Lung (tissue), 12 donors: Measurements from ENCODE around the gene CD33. TPM values are rescaled to one million over a fixed set of nuclear protein-coding genes. Genes with fewer than 3 reads are reported as not detected.

Experiments
- ATAC-seq: fragments of 200-7000 bp; cut with Tn5 transposase; one replicate; pipeline ENCODE4 v1.9.1; 2020; ENCODE audit warnings: moderate number of reproducible peaks; ENCODE audit not compliant: insufficient read depth, low FRiP score
- DNase-seq, 3 donors: peaks; one replicate each; pipeline ENCODE4 v3.0.0-alpha.2; 2013 to 2017
- H3K27ac ChIP-seq, 2 donors: one replicate each; pipeline ENCODE4 v1.5.1; 2013; ENCODE audit warnings: mild to moderate bottlenecking in 2 of 2, moderate library complexity in 2 of 2, control low read depth in 1 of 2, inconsistent platforms in 1 of 2, low read depth in 1 of 2, low read length in 1 of 2
- H3K27me3 ChIP-seq, 3 donors: one replicate each; pipeline ENCODE4 v1.5.1; 2013; ENCODE audit warnings: low read length in 2 of 3; ENCODE audit not compliant: control insufficient read depth in 3 of 3, insufficient read depth in 3 of 3
- H3K36me3 ChIP-seq, 4 donors: one replicate each; pipeline ENCODE4 v1.5.1; 2013; ENCODE audit warnings: low read length in 4 of 4, mild to moderate bottlenecking in 1 of 4, moderate library complexity in 1 of 4; ENCODE audit not compliant: control insufficient read depth in 4 of 4, insufficient read depth in 4 of 4
- H3K4me1 ChIP-seq, 5 donors: one replicate each; pipeline ENCODE4 v1.5.1; 2013; ENCODE audit warnings: low read length in 5 of 5, mild to moderate bottlenecking in 2 of 5, moderate library complexity in 1 of 5; ENCODE audit not compliant: control insufficient read depth in 5 of 5, insufficient read depth in 5 of 5
- H3K4me3 ChIP-seq: one replicate; pipeline ENCODE4 v1.5.1; 2013; ENCODE audit warnings: mild to moderate bottlenecking, control low read depth, moderate library complexity
- H3K9ac ChIP-seq, 2 donors: one replicate each; pipeline ENCODE4 v1.5.1; 2013; ENCODE audit warnings: low read length in 2 of 2, control low read depth in 1 of 2; ENCODE audit not compliant: insufficient read depth in 1 of 2
- H3K9me3 ChIP-seq, 4 donors: one replicate each; pipeline ENCODE4 v1.5.1; 2013; ENCODE audit warnings: low read length in 3 of 4, mild to moderate bottlenecking in 1 of 4, moderate library complexity in 1 of 4; ENCODE audit not compliant: control insufficient read depth in 4 of 4, insufficient read depth in 3 of 4
- CTCF ChIP-seq: IDR thresholded peaks from 2 replicates; pipeline ENCODE4 v1.5.1; 2012; ENCODE audit warnings: mild to moderate bottlenecking; ENCODE audit errors: control extremely low read depth, extremely low read depth
- WGBS, 2 donors: extraction: QIAGEN DNeasy Blood & Tissue Kit; methylation state at CpG; one replicate each; pipeline ENCODE4 v1.1.7; 2013; 5-methylcytosine and 5-hydroxymethylcytosine counted together
- polyA plus RNA-seq, 2 donors: library from polyadenylated mRNA; stranded (reverse); fragments of 200-250 nt; gene quantifications; one replicate each; pipeline ENCODE4 v1.2.1, GENCODE V29; 2013
- total RNA-seq, 2 donors: library from RNA; depleted of rRNA in 1 of 2; stranded (reverse); fragments of >200 nt in 1 of 2; gene quantifications; one replicate each; pipeline ENCODE4 v1.2.1, GENCODE V29; 2014 to 2021
- donor health status: control.
- donor health status: control.
- donor health status: Bipolar disorder and iron deficiency.
- donor health status: healthy.
- donor health status: DM: yes; HTN: yes; CAD: no.

CD33 gene
- total and polyA plus RNA-seq, 4 donors, result 7.0 to 40.2 (median 16.8) TPM

- no peak overlapping the region for H3K9ac ChIP-seq
Observed at GRCh38 chr19:51211833-51212232, 13.0 kb upstream of the CD33 start.

GRCh38 chr19:51219307-51219706 lies 5.6 kb upstream of the CD33 start:
- Histone ChIP-seq H3K27me3 (peaks cover 0 to 4% (median 0%) of the 10 kb centered on the region in 3 donors), H3K36me3 (no peaks in the 10 kb centered on the region), H3K4me3 (no peak overlapping the region), H3K27ac (no peak overlapping the region), H3K9me3 (peaks cover 0 to 8% (median 4%) of the 10 kb centered on the region in 4 donors), H3K4me1 (no peaks in the 10 kb centered on the region), H3K9ac (no peak overlapping the region)
- DNase-seq, result no peak
- TF ChIP-seq CTCF, result no peak
- 13 to 44% methylated on average over 1 of the region's 1 CpG for WGBS, 2 donors
- no peak for ATAC-seq

More at GRCh38 chr19:51211833-51212232, 13.0 kb upstream of the CD33 start:
- Histone ChIP-seq H3K9me3 (peaks cover 0 to 5% (median 0%) of the 10 kb centered on the region in 4 donors), H3K27ac (no peak overlapping the region), H3K4me3 (no peak overlapping the region), H3K4me1 (no peaks in the 10 kb centered on the region), H3K36me3 (no peaks in the 10 kb centered on the region), H3K27me3 (peaks cover 0 to 5% (median 0%) of the 10 kb centered on the region in 3 donors)
- no peak for DNase-seq
- no peak for TF ChIP-seq CTCF
- ATAC-seq, result no peak
- WGBS, 2 donors, result 88 to 91% methylated on average over 9 of the region's 9 CpGs

GRCh38 chr19:51219971-51220370 lies 4.9 kb upstream of the CD33 start:
- Histone ChIP-seq H3K4me3 (no peak overlapping the region), H3K27me3 (peaks cover 0 to 4% (median 0%) of the 10 kb centered on the region in 3 donors), H3K27ac (no peak overlapping the region), H3K9me3 (peaks cover 0 to 8% (median 3%) of the 10 kb centered on the region in 4 donors), H3K9ac (no peak overlapping the region), H3K4me1 (no peaks in the 10 kb centered on the region), H3K36me3 (no peaks in the 10 kb centered on the region)
- WGBS, 2 donors, result 73 to 88% methylated on average over 1 of the region's 1 CpG
- ATAC-seq (no peak), DNase-seq (no peak)
- no peak for TF ChIP-seq CTCF

- no peak overlapping the region for H3K4me3 ChIP-seq
- no peak overlapping the region for H3K27ac ChIP-seq
- H3K9me3 ChIP-seq, result peaks cover 0 to 8% (median 1%) of the 10 kb centered on the region in 4 donors
- no peaks in the 10 kb centered on the region for H3K36me3 ChIP-seq
- H3K9ac ChIP-seq, result no peak overlapping the region
- no peak for TF ChIP-seq CTCF
- ATAC-seq, result no peak
- no peaks in the 10 kb centered on the region for H3K4me1 ChIP-seq
- H3K27me3 ChIP-seq, result peaks cover 0 to 4% (median 0%) of the 10 kb centered on the region in 3 donors
- no peak for DNase-seq
Observed at GRCh38 chr19:51220996-51221395, 3.9 kb upstream of the CD33 start.
